Measurements from ENCODE around the gene TSPEAR.

Gene TSPEAR

DNA sequence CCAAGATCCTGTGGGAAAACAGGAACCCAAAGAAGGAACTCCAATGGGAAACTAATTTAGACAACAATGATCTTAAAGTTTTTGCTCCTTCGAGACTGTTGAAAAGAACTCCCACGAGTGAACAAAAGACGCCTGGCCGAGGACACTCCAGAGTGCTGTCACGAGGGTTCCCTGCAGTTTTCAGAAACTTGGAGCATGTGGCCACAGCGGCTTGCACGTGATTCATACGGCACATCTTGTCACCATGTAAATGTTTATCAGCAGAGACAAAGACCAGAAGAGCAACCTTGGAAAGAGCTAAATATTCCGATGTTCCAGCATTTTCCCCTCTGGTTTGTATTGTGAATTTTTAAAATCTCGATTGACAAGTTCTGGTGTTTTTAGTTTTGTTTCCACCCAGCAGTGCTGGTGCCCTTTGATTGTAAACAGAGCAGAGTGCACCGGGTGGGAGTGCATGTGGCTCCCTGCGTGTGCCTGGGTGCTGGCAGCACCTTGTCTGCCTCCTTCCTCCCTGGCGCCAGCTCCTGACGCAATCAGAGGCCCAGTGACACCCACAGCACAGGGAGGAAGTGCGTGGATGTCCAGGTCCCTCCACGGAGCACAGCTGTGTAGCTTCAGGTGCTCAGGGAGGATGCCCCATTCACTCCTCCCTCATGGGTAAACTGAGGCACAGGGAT lies 233.1 kb downstream of the TSPEAR start:
- no peak for DNase-seq

DNA sequence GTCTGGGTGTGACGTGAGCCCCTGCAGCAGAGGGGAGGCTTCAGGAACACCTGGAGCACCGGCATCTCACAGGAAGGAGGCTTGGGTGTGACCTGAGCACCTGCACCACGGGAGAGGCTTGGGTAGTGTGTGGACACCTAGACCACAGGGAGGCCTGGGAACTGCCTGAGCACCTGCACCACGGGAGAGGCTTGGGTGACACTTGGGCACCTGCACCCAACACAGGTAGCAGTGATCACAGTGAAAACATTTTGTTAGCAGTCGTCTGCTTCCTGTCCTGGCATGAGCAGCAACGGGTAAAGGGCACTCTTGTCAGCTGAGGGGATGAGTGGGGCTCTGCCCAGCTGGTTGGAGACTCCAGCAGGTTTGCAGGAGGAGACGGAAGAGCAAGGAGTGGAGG lies 233.7 kb downstream of the TSPEAR start:
- no peak for DNase-seq

DNA sequence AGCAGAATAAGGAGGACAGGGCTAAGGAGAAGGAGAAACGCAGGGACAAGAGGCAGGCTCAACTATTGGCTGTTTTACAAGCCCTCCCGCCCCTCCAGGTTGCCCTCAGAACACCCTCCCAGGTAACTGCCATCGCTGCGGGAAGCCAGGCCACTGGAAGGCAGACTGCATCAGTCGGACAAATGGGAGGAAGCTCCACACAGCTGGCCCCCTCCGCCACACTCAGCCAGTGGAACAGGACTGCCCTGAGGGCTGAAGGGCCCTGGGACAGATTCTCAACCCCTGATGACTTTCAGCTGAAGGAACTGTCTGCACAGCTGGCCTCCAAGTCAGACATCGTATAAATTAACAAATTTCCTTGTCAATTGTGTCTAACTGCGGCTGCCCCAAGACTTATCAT lies 234.2 kb downstream of the TSPEAR start:
- no peak for DNase-seq

DNA sequence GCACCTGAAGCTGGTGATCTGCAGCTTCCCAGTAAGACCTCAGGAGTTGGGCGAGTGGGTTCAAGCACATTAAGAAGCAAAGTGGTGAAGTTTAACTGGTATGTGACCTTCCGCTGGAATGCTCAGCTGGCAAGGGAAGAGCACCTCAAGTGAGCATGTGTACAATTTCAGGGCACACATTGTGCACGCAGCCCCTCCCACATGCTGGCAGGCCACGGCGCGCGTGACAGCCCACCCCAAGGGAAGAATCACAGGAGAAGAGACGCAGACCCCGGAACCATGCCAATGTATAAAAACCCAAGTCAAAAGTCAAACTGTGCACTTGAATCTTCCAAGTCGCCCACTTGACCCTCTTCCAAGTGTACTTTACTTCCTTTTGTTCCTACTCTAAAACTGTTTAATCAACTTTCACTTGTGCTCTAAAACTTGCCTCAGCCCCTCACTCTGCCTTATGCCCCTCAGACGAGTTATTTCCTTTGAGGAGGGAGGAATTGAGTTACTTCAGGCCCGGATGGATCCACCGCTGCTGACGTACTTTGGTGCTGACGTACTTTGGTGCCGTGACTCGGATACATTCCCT lies 236.0 kb downstream of the TSPEAR start:
- DNase-seq: no peak

DNA sequence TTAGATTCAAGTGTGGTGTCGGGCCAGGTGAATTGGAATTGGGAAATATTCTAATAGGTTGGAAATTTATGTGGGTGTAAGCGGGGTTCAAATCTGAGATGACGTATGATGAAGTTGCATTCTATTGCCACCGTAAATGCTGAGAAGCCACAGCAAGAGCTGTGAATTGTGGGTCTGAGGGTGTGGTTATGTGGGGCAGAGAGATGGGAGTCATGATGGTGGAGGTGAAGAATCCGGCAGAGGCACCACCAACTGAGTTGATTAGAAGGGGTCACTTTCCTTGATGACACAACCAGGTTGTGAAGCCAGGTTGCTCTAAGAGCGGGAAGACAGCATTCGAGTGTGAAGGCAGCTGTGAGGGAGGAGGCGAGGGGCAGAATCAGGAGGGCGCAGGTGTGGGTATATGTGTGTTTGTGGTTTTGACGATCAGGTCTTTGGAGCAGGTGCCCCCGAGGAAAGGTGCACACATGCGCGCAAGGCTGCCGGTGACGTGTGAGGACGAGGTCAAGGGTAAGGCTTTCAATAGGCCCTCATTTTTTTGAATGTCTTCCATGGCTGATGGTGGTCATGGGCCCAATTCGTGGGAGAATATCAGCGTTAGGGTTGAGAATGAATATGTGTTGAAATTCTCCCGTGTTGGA lies 237.3 kb downstream of the TSPEAR start:
- no peak for DNase-seq

DNA sequence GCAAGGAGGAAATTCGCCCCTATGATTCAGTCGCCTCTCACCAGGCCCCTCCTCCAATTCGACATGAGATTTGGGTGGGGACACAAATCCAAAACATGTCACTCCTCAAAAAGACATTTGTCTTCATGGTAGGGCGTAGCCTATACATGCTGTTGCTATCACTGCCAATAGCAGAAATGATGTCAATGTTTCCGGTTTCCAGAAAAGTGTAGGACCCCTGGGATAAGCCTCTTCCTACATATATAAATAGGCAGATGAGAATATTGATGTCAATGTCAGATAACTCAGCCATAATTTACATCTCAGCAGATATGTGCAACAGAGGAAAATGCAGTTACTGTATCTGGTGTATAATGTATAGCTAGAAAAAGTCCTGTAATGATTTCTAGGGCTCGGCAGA lies 239.4 kb downstream of the TSPEAR start:
- no peak for DNase-seq

DNA sequence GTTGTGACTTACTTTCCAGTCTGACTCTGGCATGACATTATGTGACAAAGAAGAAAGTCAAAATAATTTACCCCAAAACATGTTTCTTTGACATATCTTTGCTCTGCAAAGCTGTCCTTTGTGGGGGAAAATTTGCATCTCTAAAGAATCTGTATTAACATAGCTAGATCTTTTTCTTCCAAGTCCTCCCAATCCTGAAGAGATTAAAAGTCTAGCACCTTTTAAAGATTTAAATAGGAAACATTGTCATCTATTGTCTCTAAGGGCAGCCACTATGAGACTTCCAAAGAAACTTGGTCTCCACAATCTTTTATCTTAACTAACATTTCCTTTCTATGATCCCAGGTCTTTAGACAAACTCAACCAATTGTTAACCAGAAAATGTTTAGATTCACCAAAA lies 240.0 kb downstream of the TSPEAR start:
- DNase-seq: no peak

DNA sequence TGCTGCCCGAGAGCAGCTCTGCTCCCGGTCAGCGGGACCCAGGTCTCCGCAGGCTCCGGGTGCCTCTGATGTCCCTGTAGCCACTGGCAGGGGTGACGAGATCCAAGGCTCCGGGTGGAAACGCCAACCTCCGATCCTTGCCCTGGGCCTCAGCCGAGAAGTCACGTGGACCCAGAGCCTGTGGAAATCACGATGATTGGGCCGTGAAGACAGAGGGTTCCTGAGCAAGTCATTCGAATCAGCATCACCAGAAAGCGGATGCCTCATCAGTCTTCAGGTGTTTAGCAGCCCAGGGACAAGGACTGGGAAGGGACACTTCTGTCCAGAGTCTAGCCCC lies 243.5 kb downstream of the TSPEAR start:
- no peak for DNase-seq

DNA sequence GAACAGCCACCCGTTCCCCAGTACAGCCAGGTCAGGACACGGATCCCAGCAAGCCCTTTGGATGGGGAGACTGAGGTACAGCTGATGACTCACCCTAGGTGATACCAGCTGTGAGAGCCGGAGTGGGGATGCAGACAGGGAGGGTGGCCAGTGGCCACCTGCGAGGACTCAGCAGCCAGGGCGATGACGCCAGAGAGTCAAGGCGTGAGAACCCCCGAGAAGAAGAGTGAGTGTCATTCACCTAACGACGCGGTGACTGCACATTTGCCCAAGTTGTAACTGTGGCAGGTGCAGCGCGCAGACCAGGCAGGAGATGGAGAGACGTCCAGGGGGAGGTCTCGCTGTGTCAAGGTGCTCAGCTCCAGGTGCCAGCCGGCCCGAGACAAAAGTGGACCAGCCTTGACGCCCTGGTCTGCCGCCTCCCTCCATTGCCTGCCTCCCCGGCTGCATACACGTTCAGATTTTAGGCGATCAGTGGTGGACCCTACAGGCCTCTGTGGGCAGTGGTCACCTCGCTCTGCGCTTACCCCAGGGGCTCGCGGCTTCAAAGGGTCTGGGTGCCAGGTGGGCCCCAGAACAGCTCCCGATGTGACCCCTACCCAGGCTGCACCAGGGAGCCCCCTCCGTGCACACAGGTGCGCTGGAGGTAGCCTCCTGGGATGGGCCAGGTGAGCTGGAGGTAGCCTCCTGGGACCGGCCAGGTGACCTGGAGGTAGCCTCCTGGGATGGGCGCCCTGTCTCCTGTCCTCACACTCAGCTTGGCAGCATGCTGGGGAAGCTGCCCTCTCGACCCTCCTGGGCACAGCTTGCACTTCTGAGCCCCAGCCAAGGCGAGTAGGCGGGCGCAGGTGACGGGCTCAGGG lies 244.1 kb downstream of the TSPEAR start:
- no peak for DNase-seq

DNA sequence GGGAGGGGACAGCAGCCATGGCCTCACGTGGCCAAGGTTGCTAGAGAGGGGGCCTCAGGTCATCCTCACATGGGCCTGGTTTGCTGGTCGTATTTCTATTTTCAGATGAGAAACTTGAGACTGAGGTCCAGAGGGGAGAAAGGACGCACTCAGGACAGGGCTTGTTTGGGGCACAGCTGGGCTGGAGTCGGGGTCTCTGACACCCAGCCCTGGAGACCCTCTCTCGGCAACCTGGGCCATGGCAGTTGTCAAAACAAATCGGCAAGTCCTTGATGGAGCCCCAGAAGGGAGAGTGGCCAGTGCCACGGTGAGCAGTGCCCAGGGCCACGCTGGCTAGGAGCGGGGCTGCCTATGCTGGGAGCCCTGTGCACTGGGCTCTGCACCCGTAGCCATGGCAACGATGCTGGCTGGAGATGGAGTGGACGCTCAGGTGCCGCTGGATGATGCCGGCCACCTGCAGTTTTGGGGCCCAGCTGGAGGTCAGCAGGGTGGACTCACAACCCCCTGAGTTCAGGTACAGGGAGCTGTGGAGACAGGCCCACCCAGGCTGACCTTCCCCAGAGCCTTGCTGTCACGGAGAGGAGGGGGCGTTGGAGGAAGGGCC lies 244.9 kb downstream of the TSPEAR start:
- DNase-seq: no peak

DNA sequence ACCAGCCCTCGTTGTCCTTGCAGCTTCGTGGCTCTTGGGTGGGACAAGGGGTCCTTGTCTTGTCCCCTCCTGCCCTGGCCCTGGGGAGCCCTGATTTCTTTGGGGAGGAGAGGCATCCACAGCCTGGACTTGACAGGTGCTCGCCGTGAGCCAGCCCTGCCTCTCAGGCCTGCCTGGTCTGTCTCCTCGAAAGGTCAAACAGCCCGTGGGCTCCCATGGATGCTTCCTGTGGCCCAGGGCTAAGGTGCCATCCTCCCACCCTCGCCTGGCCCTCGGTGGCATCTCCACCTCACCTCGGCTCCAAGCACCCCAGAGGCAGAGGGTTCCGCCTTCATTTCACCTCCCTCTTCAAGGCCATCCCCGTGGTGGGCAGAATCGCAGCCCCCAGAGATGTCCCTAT lies 247.0 kb downstream of the TSPEAR start:
- no peak for DNase-seq

DNA sequence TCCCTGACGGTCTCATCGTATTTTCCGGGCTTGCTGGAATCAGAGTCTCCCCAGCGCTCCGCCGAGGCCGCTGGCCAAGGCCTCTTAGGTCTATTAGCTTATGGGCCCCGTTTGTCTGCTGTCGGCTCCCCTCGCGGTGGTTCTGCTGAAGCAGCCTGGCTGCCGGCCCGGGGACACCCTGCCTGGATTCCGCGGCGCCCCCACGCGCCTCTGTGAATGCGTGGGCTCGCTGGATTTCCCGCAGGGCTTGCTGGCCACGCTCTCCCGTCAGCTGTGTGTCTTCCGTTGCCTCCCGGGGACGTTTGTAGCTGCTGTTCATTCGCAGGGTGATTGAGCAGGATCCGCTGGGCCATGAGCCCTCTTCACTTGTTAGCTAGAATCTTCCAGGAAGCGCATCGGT lies 247.6 kb downstream of the TSPEAR start:
- no peak for DNase-seq

DNA sequence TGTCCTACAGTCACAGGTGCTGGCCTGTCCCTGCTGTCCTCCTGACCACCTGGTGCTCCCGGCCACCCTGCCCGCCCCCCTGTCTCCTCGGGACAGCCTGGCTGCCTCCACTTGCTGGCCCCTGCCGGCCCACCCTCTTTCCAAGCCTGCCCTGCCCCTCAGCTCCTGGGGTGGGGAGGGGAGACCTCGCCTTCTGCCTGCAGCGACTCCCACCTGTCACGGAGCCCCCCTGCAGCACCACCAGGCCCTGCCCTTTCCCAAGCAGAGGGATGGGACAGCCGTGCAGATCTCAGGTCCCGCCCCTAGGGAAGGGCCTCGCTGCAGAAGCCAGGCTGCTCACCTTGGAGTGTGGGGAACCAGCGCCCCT lies 248.6 kb downstream of the TSPEAR start:
- DNase-seq: no peak

DNA sequence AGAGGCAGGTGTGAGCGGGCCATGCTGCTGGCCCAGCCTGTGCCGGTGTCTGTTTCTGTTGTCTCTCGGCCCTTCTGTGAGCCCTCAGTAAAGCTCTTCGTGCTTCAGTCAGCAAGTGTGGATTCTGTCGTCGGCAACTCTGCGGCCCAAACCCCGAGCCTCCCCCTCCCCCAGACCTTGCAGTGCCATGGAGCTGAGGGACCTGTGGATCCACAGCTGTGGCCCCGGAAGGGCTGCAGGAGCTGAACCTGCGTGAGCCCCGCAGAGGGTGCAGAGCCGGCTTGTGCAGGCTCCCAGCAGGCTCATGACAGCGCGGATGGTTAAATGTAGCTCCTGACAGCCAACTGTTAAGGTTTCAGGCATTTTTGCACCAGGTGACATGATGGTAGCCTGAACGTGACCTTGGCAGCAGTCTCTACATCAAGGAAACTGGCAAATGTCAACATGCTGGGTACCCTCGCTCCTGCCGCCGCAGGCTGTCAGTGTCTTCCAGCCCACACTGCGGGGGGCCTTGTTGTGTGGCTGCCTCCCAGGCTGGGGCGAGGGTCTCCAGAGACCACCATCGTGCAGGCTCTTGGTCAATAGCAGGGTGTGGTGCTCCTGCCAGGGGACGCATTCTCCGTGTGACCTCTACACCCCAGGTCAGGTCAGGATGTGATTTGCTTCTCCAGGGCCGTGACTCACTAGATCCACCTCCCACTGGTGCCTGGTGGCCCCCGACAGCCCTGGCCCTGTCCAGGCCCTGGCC lies 249.1 kb downstream of the TSPEAR start:
- DNase-seq: no peak

DNA sequence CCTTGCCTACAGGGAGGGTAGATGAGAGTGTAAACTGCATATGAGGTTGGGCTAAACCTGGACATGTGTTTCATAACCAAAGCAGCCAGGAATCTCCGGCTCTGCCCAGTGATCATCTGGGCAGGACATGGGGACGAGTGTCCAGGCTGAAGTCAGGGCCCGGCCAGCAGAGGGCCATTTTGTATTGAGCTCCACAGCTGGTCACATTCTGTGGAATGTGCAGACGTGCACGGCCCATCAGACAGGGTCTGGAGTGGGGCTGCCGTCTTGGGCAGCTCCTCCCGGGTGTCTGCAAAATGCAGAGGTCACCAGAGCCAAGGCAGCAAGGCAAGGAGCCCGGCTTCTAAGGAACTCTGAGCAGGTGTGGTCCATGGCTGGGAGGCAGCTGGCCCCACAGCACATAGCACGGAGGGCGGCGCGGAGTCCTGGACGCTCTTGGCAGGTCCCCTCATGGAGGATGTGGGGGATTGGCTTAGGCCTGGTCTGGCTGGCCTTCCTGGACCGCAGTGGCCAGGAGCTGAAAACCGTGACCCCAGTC lies 249.8 kb downstream of the TSPEAR start:
- no peak for DNase-seq

DNA sequence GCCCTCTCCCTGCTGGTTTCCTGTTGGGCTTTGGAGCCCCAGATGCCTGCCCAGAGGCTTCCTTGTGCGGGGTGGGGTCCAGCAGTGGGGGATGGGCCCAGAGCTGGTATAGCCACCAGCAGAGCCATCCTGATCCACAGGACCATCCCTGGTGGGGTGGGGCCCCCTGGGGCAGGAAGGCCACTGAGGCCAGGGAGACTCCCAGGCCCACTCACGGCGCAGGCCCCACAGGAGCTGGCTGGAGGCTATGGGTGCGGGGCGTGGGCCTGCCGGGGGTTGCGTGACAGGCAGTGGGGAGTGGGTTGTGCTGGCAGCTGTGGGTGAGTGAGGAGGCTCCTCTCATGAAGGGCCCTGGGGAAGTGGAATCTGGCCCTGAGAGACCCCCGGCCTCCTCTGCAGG lies 250.4 kb downstream of the TSPEAR start:
- DNase-seq: no peak

DNA sequence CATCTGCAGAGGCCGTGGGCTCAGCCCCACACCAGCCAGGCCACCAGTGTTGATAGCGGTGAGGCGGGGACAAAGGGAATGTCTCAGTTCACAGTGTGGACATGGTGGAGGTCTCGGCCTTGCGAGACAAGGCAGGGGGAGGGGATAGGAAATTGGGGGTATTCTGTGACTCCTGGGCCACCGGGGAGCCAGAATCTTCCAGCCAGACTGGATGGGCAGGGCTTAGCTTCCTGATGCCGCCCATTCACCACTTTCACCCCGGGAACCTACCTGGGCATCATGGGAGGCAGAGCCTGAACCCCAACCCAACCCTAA lies 251.0 kb downstream of the TSPEAR start:
- no peak for DNase-seq

DNA sequence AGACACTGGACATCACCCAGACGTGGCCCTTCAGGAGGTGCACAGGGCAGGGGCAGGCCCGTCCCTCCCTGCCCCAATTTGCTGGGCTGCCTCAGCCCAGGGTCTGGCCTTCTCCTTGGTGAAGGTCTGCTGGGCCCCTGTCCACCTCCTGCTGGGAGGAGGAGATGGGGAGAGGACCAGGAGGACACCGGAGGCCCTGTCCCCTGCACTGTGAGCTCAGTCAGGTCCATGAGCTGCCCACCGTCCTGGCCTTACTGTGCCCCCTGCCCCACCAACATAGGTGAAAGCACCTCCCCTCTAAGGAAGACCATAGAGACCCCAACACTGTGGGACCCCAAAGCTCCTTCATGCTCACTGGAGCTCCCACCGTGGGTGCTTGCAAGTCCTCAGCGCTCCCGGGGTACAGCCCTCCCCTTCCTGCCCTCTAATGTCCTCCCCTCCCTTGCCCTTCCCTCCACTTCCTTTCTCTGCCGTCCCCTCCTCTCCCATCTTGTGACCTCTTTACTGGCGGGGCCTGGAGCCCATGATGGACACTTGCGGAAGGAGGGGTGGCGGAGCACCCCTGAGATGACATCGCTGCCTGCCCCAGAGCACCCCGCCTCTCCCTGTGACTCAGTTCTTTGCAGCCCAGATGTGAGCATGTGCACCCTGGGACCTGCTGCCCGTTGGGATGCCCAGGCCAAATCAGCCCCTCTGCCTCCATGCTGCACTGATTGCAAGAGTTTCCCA lies 251.5 kb downstream of the TSPEAR start:
- no peak for DNase-seq

DNA sequence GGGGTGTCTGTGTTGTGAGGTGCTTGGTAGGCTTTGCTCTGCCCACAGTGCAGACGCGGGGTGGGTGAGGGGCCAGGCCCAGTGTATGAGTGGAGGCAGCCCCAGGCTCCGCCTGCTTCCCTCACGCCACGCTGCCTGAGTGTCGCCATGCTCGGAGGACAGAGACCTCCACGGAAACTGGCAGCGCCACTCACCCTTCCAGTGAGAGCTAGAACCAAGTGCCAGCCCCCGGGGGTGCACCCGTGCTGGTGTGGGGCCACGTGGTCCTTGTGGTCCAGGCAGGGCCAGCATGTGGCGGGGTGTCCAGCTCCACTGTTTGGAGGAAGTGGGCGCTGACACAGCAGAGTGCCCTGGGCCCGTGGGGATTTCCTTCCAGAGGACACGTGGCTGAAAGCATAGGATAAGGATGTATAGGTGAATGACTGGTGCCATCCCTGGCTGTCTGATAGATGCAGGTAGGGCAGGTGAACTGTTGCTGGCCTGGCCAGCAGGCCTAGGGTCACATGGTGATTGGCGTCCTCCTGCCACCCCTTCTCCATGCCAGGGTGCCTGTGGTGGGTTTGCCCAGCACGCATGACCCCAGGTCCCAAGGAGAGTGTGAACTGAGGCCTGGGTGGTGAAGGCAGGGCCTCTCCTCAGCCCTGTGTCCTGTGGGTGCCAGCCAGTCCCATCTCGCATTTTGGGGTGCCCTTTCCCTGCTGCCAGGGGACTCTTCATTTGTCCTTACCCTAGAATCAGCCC lies 252.2 kb downstream of the TSPEAR start:
- no peak for DNase-seq

DNA sequence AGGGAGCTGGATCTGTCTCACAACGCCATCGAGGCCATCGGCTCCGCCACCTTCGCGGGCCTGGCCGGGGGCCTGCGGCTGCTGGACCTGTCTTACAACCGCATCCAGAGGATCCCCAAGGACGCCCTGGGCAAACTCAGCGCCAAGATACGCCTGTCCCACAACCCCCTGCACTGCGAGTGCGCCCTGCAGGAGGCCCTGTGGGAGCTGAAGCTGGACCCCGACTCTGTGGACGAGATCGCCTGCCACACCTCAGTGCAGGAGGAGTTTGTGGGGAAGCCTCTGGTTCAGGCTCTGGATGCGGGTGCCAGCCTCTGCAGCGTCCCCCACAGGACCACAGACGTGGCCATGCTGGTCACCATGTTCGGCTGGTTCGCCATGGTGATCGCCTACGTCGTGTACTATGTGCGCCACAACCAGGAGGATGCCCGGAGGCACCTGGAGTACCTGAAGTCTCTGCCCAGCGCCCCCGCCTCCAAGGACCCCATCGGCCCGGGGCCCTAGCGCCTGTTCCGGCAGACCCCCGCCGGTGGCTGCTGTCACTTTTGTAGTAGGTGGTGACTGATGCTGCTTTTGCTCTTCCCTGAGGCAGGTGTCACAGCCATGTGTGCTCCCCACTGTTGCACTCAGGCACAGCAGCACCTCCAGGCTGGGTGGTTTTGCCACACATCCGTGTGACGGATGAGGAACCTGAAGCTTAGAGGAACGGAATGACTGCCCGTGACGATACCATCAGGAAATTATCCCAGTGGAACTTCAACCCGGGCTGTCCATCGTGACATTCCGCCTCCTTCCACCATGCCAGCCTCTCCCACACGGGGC lies 254.2 kb downstream of the TSPEAR start:
- DNase-seq: no peak

All from NCI-H82 (cell line).